Endothelial cell of umbilical vein (primary cell): ENCODE data around the gene HAUS5.

Experiments used
- EZH2 ChIP-seq: IDR thresholded peaks from 2 replicates; pipeline ENCODE4 v1.6.1; 2012; ENCODE audit warnings: borderline replicate concordance, low read depth, mild to moderate bottlenecking, moderate library complexity, low read length, inconsistent platforms; ENCODE audit not compliant: severe bottlenecking
- FOS ChIP-seq: IDR thresholded peaks from 2 replicates; pipeline ENCODE4 v1.6.1; 2011; ENCODE audit warnings: mild to moderate bottlenecking, low read length, moderate library complexity, borderline replicate concordance; ENCODE audit not compliant: insufficient read depth
- GATA2 ChIP-seq: IDR thresholded peaks from 2 replicates; pipeline ENCODE4 v1.7.0; 2011; ENCODE audit warnings: low read depth, mild to moderate bottlenecking, moderate library complexity, mixed read lengths, low read length; ENCODE audit not compliant: insufficient read length, insufficient read depth
- JUN ChIP-seq: IDR thresholded peaks from 2 replicates; pipeline ENCODE4 v1.6.1; 2011; ENCODE audit warnings: borderline replicate concordance, low read depth; ENCODE audit not compliant: insufficient read length, insufficient read depth
- POLR2A ChIP-seq: IDR thresholded peaks from 2 replicates; pipeline ENCODE4 v1.6.1; 2012; ENCODE audit warnings: low read depth, mild to moderate bottlenecking, control low read depth, low read length
- POLR2AphosphoS5 ChIP-seq: IDR thresholded peaks from 2 replicates; pipeline ENCODE4 v1.6.1; 2012; ENCODE audit warnings: low read depth, mild to moderate bottlenecking, control low read depth, low read length, moderate library complexity; ENCODE audit not compliant: insufficient read depth
- TF ChIP-seq, protein P1 (sequence below), 2 donors: IDR thresholded peaks; 1 replicate in 1 of 2; 2 replicates in 1 of 2; pipeline ENCODE4 v1.5.1; 2011; ENCODE audit warnings: low read length in 2 of 2, mild to moderate bottlenecking in 2 of 2, moderate library complexity in 2 of 2, control low read depth in 1 of 2, inconsistent platforms in 1 of 2, low read depth in 1 of 2; ENCODE audit not compliant: insufficient read depth in 1 of 2; ENCODE audit errors: extremely low read depth in 1 of 2
- TF ChIP-seq, protein P2 (sequence below): IDR thresholded peaks from 2 replicates; pipeline ENCODE4 v1.6.1; 2011; ENCODE audit not compliant: insufficient read depth, insufficient read length

DNA sequence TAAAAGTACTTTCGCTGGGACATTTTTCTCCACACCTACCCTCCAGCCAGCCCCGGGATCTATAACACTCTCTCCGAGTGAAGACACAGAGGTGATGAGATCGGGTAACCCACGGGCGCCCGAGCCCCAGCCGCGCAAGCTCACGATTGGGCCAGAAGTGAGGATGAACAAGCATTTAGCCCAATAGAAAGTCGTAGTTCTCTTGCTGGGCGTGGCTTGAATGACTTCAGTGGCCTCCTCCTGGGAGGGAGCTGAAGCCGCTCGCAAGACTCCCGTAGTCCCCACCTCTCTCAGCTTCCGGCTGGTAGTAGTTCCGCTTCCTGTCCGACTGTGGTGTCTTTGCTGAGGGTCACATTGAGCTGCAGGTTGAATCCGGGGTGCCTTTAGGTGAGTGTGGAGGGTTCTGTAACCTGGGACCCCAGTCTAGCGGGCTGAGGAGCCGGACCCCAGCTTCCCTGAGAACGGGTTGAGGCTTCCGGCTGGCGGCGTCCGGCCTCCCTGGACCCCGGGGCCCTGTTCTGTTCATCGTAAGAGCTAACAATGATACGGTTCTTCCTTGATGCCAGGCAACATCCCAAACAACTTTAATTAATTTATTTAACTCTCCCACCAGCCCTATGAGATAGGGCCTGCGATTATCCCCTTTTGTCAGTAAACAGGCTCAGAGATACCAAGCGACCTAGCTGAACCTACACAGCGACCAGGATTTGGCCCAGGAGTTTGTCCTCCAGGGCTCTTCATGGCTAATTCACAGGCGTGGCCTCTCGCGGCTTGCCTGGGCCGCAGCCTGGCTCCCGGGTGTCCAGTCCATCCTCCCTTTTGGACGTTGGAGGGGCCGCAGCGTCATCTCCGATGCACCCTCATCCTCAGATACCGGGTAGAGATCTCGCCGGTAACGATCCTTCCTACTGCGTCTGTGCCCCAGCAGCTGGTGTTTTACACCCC, 35.8 kb downstream of the HAUS5 start, which contains the start of gene COX6B1:
- no peak for TF ChIP-seq FOS
- TF ChIP-seq POLR2A, result peak; percentile 88
- TF ChIP-seq, protein P1, sequence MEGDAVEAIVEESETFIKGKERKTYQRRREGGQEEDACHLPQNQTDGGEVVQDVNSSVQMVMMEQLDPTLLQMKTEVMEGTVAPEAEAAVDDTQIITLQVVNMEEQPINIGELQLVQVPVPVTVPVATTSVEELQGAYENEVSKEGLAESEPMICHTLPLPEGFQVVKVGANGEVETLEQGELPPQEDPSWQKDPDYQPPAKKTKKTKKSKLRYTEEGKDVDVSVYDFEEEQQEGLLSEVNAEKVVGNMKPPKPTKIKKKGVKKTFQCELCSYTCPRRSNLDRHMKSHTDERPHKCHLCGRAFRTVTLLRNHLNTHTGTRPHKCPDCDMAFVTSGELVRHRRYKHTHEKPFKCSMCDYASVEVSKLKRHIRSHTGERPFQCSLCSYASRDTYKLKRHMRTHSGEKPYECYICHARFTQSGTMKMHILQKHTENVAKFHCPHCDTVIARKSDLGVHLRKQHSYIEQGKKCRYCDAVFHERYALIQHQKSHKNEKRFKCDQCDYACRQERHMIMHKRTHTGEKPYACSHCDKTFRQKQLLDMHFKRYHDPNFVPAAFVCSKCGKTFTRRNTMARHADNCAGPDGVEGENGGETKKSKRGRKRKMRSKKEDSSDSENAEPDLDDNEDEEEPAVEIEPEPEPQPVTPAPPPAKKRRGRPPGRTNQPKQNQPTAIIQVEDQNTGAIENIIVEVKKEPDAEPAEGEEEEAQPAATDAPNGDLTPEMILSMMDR (IDR thresholded peaks at IDR 0.05; ENCODE audit: extremely low read depth in 1 of 2, insufficient read depth in 1 of 2, low read depth in 1 of 2, low read length in 2 of 2), result no peak
- TF ChIP-seq POLR2AphosphoS5, result peak; percentile 87
- TF ChIP-seq EZH2, result no peak
- TF ChIP-seq GATA2, result no peak
- no peak for TF ChIP-seq JUN
- TF ChIP-seq, protein P2, sequence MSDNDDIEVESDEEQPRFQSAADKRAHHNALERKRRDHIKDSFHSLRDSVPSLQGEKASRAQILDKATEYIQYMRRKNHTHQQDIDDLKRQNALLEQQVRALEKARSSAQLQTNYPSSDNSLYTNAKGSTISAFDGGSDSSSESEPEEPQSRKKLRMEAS, result no peak
